Activated naive CD4-positive, alpha-beta T cell (primary cell): Measurements from ENCODE around the gene C7orf57.

Experiments used
- DNase-seq, 4 experiments: peaks; one replicate each; lab custom pipeline; 2025; lab: John Stamatoyannopoulos, UW

Gene C7orf57

GRCh38 chr7:48109848-48110663, 74.7 kb downstream of the C7orf57 start:
- peak; percentile 71 to 91 (median 88) for DNase-seq

- DNase-seq, result no peak
These were observed 75.5 kb downstream of the C7orf57 start for GRCh38 chr7:48110868-48111267.
